ENCODE data around the gene NID1.

DNA sequence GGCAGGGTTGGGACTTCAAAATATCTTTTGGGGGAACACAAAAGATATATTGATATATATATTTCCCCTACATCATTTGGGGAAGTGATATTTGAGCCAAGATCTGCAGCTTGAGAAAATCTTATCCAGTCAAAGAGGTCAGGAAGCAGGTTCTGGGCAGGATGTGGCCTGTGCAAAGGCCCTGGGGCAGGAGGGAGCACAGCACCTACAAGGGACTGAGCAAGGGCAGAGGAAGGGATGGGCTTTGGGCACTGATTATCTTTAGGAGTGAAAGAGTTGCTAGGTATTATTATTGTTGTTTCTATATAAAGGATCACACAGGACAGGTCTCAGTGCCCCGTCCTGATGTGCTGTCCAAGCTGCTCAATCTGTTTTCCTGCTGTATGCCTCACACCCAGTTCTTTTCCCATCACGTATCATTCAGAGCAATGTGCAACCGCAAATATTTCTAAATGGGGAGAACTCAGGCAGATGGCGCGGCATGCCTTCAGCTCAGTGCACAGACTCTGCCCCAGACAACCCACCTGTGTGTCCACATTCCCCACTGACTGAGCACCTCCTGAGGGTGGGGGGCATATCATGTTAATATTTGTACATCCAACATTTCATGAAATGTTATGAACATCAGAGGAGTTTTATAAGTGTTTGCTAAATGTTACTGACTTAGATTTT is 49.3 kb upstream of the NID1 start:
- no peak for TF ChIP-seq POLR2A (IDR thresholded peaks at IDR 0.05)
- TF ChIP-seq, protein P1, sequence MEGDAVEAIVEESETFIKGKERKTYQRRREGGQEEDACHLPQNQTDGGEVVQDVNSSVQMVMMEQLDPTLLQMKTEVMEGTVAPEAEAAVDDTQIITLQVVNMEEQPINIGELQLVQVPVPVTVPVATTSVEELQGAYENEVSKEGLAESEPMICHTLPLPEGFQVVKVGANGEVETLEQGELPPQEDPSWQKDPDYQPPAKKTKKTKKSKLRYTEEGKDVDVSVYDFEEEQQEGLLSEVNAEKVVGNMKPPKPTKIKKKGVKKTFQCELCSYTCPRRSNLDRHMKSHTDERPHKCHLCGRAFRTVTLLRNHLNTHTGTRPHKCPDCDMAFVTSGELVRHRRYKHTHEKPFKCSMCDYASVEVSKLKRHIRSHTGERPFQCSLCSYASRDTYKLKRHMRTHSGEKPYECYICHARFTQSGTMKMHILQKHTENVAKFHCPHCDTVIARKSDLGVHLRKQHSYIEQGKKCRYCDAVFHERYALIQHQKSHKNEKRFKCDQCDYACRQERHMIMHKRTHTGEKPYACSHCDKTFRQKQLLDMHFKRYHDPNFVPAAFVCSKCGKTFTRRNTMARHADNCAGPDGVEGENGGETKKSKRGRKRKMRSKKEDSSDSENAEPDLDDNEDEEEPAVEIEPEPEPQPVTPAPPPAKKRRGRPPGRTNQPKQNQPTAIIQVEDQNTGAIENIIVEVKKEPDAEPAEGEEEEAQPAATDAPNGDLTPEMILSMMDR (IDR thresholded peaks at IDR 0.05), result no peak
